Activated naive CD4-positive, alpha-beta T cell treated with anti-CD3 and anti-CD28 coated beads for 36 hours (primary cell): ENCODE data around the gene RGS7. TPM values are rescaled to one million over a fixed set of nuclear protein-coding genes. Genes with fewer than 3 reads are reported as not detected.
"Not testable (repeated sequence)": the region's sequence is repeated elsewhere in the genome, so short reads cannot be mapped to it uniquely, and the experiment has no call there.

ENCODE experiments used
- CTCF ChIA-PET: fragments of 350-600 bp; sonication (Branson Sonifier 250); formaldehyde crosslinking; loops from one replicate; lab custom pipeline; 2021; ENCODE audit warnings: antibody characterized with exemption; lab: Charles Lee
- DNase-seq: peaks from one replicate; pipeline ENCODE4 v3.0.0-alpha.2; 2020
- H3K27ac Mint-ChIP-seq: one replicate; pipeline ENCODE4 v1.8.0; 2021; ENCODE audit warnings: mild to moderate bottlenecking, mixed read lengths
- H3K27me3 Mint-ChIP-seq: one replicate; pipeline ENCODE4 v1.8.0; 2021; ENCODE audit warnings: low read depth, mixed read lengths
- H3K36me3 Mint-ChIP-seq: one replicate; pipeline ENCODE4 v1.8.0; 2021; ENCODE audit warnings: low read depth, mixed read lengths
- H3K4me1 Mint-ChIP-seq: one replicate; pipeline ENCODE4 v1.8.0; 2021; ENCODE audit warnings: low read depth, mixed read lengths
- H3K4me3 Mint-ChIP-seq: one replicate; pipeline ENCODE4 v1.8.0; 2021; ENCODE audit warnings: mild to moderate bottlenecking, moderate library complexity, mixed read lengths
- H3K9me3 Mint-ChIP-seq: one replicate; pipeline ENCODE4 v1.8.0; 2021; ENCODE audit warnings: mixed read lengths
- intact Hi-C: fragments of 100-400 bp; cut with micrococcal nuclease; formaldehyde crosslinking; loops from one replicate; pipeline ENCODE4 v1.15.1; 2023
- total RNA-seq, 2 experiments: library from RNA; stranded (reverse); gene quantifications; one replicate each; pipeline ENCODE4 v1.2.3, GENCODE V29; 2021

The RGS7 gene
- total RNA-seq, 2 experiments from 2014 or later: not detected

DNA sequence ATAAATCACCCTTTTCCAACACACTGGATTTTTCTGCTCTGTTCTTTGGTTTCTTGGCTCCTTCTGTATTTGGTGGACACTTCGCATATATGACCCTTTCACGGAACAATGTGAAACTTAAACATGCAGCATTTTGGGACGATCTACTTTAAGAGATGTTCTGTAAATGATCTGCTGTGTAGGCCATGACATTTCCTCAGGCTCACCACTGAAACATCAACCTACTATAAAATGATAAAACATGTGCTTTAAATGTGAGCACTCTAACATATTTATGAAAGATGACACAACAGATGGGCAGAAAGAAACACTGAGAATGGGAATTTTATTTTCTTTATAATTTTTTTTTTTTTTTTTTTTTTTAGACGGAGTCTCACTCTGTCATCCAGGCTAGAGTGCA, 428.7 kb downstream of the RGS7 start:
- no peak overlapping the region for H3K4me3 Mint-ChIP-seq
- no peaks in the 10 kb centered on the region for H3K27me3 Mint-ChIP-seq
- H3K4me1 Mint-ChIP-seq: no peaks in the 10 kb centered on the region
- CTCF ChIA-PET: no interaction called here
- H3K36me3 Mint-ChIP-seq: no peaks in the 10 kb centered on the region
- H3K27ac Mint-ChIP-seq: no peak overlapping the region
- H3K9me3 Mint-ChIP-seq: peaks cover 11% of the 10 kb centered on the region
- intact Hi-C loops: no loop called here
- no peak for DNase-seq

DNA sequence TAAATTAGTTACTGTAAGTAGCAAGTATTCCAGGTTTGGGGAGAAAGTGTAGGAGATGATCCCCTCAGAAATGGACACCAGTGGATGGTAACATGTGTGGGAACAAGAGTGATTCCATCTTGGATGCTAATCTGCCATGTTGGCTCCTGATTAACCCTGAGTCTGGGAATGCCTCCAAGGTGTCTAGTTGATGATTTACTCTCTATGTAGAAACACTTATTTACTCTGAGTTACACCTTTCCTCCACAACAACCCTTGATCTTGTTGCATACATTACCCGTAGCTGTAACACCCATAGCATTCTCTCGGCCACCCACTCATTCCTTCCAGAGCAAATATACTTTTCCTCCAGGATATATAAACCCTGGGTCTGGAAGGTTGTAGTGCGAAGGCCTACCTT, 429.2 kb downstream of the RGS7 start:
- no peak for DNase-seq
- CTCF ChIA-PET: no interaction called here
- intact Hi-C loops: no loop called here
- H3K27ac Mint-ChIP-seq: no peak overlapping the region
- H3K27me3 Mint-ChIP-seq: no peaks in the 10 kb centered on the region
- no peaks in the 10 kb centered on the region for H3K36me3 Mint-ChIP-seq
- no peaks in the 10 kb centered on the region for H3K4me1 Mint-ChIP-seq
- H3K9me3 Mint-ChIP-seq: peaks cover 11% of the 10 kb centered on the region
- no peak overlapping the region for H3K4me3 Mint-ChIP-seq

DNA sequence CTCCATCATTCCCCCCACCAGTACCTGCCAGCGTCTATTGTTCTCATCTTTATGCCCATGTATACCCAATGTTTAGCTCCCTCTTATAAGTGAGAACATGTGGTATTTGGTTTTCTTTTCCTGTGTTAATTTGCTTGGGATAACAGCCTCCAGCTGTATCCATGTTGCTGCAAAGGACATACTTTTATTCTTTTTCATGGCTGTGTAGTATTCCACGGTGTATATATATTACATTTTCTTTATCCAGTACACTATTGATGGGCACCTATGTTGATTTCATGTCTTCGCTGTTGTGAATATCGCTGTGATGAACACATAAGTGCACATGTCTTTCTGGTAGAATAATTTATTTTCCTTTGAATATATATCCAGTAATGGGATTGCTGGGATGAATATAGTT, 431.7 kb downstream of the RGS7 start:
- Mint-ChIP-seq H3K9me3 (peaks cover 12% of the 10 kb centered on the region), H3K27ac (no peak overlapping the region), H3K27me3 (no peaks in the 10 kb centered on the region), H3K36me3 (no peaks in the 10 kb centered on the region), H3K4me1 (no peaks in the 10 kb centered on the region), H3K4me3 (no peak overlapping the region)
- CTCF ChIA-PET: no interaction called here
- intact Hi-C loops: no loop called here
- DNase-seq: no peak

DNA sequence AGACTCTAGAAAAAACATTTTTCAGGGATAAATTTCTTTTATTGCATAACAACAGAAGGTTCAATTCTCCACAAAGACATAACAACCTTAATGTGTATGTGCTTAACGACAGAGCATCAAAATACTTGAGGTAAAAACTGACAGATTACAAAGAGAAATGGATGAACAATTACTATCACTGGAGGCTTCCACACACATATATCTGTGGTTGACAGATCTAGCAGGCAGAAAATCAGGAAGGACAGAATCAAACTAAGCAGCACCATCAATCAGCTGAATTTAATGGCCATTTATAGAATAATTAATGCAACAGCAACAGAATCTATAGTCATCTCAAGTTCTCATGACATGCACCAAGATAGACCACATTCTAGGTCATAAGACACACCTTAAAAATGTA, 439.0 kb downstream of the RGS7 start:
- no peak overlapping the region for H3K4me3 Mint-ChIP-seq
- DNase-seq: no peak
- peaks cover 2% of the 10 kb centered on the region for H3K9me3 Mint-ChIP-seq
- no peak overlapping the region for H3K27ac Mint-ChIP-seq
- no peaks in the 10 kb centered on the region for H3K36me3 Mint-ChIP-seq
- intact Hi-C loops: no loop called here
- CTCF ChIA-PET: no interaction called here
- H3K27me3 Mint-ChIP-seq: peaks cover 2% of the 10 kb centered on the region
- no peaks in the 10 kb centered on the region for H3K4me1 Mint-ChIP-seq

DNA sequence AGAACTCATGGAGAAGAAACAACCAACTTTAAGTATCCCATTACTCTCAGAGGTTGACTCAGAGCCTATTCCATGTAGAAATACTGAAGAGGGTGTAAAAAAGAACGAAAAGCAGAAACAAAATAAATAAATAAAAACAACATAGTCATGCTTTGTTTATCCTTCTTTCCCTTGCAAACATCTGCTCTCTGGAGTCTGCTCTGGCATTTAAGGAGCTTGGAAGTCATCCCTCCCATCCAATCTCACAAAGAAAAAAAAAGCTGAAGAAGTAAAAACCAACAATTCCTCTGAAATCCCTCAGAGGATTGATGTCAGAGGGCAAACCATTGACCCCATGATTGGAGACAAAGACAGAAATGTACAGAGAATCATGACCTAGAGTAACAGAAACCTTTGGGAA, 442.5 kb downstream of the RGS7 start:
- no peak for DNase-seq
- Mint-ChIP-seq H3K27ac (no peak overlapping the region), H3K36me3 (no peaks in the 10 kb centered on the region), H3K27me3 (peaks cover 2% of the 10 kb centered on the region), H3K4me1 (no peaks in the 10 kb centered on the region), H3K4me3 (no peak overlapping the region), H3K9me3 (no peaks in the 10 kb centered on the region)
- intact Hi-C loops: no loop called here
- CTCF ChIA-PET: interaction anchor here (0.7 kb wide), 1 partner anchor 305 kb away, joined by 3 read pairs; no protein-coding TSS in a partner anchor

DNA sequence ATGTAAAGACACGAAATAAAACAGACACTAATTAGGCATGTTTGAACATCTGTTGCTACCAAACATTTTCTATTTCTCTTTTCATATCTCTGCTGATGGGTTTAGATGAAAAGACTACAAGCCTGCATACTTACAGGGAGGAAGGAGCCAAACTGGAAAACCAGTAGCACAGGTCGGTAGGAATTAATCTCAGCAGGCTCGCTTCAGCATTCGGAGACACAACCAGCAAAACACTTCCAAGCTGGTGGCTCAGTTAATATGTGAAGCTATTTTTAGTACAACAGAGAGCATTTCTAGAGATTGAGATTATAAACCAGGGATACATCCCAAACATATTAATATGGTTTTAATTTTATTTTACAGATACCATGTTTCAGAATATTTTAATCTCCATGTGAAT, 444.2 kb downstream of the RGS7 start:
- Mint-ChIP-seq H3K36me3 (no peaks in the 10 kb centered on the region), H3K4me3 (no peak overlapping the region), H3K4me1 (no peaks in the 10 kb centered on the region), H3K9me3 (no peaks in the 10 kb centered on the region), H3K27me3 (peaks cover 2% of the 10 kb centered on the region), H3K27ac (no peak overlapping the region)
- no peak for DNase-seq
- CTCF ChIA-PET: no interaction called here
- intact Hi-C loops: no loop called here

DNA sequence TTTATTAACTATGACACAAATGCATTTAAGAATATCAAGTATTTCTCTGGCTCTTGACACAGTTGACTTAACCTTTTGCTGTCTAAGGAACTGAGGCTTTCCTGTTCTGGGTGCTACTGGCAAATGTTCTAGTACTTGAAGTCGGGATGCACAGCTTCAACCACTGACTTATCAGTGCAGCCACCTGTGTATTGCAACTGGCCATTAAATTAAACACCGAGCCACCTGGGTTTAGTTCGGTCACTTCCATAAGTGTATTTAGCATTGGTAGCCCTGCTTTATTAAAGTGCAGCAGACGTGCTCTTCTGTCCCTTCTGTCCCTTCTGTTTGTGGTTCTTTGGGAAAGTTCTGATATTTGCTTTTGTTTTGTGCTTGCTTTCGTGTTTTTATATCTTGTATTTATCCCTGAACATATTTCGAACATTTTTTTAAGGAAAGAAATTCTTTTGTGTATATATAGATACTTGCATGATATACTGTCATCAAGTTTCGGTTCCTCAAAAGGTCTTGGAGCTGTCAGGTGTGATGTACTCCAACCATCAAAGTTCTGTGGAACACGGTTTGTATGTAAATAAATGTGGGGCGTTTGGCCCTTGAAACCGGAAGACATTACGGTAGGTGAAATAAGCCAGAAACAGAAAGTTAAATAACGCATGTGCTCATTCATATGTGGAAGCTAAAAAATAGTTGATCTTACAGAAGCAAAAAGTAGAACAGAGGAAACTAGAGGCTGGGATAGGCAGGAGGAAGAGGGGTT, 447.1 kb downstream of the RGS7 start:
- H3K27ac Mint-ChIP-seq: no peak overlapping the region
- intact Hi-C loops: no loop called here
- no peaks in the 10 kb centered on the region for H3K36me3 Mint-ChIP-seq
- no peaks in the 10 kb centered on the region for H3K27me3 Mint-ChIP-seq
- no peaks in the 10 kb centered on the region for H3K4me1 Mint-ChIP-seq
- CTCF ChIA-PET: no interaction called here
- peaks cover 3% of the 10 kb centered on the region for H3K9me3 Mint-ChIP-seq
- no peak for DNase-seq
- no peak overlapping the region for H3K4me3 Mint-ChIP-seq

DNA sequence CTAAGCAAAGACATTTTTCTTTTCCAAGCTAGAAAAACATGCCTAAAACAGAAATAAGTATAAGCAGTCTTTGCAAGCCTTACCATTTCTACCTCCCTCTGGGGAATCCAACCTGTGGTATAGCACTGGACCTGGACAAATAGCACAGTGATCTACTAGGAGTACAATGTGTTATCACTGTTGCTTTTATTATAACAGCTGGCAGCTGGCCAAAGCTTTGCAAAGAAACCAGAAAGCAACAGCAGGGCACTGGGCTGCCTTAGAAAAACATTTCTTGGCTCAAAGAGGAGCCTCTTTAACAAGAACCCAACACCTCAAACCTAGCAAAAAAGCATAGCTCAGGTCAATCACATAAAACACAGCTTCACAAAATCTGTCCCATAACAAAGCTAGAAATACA, 450.5 kb downstream of the RGS7 start:
- DNase-seq: no peak
- intact Hi-C loops: no loop called here
- Mint-ChIP-seq H3K9me3 (peaks cover 5% of the 10 kb centered on the region), H3K4me1 (no peaks in the 10 kb centered on the region), H3K36me3 (no peaks in the 10 kb centered on the region), H3K4me3 (no peak overlapping the region), H3K27me3 (no peaks in the 10 kb centered on the region), H3K27ac (no peak overlapping the region)
- CTCF ChIA-PET: interaction anchor here (1.5 kb wide), 1 partner anchor 15 kb away, joined by 3 read pairs; no protein-coding TSS in a partner anchor

DNA sequence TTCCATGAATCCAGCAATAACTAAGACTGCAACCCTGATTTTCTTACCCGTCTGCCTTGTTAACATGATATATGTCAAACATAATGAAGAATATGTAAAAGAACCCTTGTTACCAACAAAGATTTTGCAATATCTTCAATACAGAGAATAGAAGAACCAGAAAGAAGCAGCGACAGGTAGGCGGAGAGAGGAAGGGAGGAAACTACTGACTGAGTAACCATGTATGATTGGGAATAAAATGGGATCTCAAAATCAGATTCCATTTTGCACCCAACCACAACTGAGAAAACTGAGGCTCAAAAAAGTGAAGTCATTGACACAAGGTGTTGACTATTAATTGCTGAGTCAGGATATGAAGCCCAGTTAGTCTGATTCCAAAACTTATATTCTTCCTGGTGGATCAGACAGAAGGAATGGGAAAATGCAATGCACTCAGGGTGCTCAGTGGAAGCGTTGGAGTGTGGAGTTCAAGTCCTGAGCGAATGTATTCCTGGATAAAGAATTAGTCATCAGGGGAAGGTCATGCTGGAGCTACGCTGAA, 451.7 kb downstream of the RGS7 start:
- DNase-seq: no peak
- H3K27ac Mint-ChIP-seq: no peak overlapping the region
- H3K9me3 Mint-ChIP-seq: peaks cover 6% of the 10 kb centered on the region
- no peak overlapping the region for H3K4me3 Mint-ChIP-seq
- H3K36me3 Mint-ChIP-seq: no peaks in the 10 kb centered on the region
- no peaks in the 10 kb centered on the region for H3K27me3 Mint-ChIP-seq
- no peaks in the 10 kb centered on the region for H3K4me1 Mint-ChIP-seq
- CTCF ChIA-PET: interaction anchor here (1.5 kb wide), 1 partner anchor 14 kb away, joined by 3 read pairs; no protein-coding TSS in a partner anchor
- intact Hi-C loops: no loop called here

DNA sequence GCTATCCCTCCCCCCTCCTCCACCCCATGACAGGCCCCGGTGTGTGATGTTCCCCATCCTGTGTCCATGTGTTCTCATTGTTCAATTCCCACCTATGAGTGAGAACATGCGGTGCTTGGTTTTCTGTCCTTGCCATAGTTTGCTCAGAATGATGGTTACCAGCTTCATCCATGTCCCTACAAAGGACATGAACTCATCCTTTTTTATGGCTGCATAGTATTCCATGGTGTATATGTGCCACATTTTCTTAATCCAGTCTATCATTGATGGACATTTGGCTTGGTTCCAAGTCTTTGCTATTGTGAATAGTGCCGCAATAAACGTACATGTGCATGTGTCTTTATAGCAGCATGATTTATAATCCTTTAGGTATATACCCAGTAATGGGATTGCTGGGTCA, 461.6 kb downstream of the RGS7 start:
- intact Hi-C loops, H3K9me3 Mint-ChIP-seq, H3K27me3 Mint-ChIP-seq, DNase-seq, CTCF ChIA-PET, H3K27ac Mint-ChIP-seq, H3K36me3 Mint-ChIP-seq, H3K4me1 Mint-ChIP-seq, H3K4me3 Mint-ChIP-seq: not testable (repeated sequence)

DNA sequence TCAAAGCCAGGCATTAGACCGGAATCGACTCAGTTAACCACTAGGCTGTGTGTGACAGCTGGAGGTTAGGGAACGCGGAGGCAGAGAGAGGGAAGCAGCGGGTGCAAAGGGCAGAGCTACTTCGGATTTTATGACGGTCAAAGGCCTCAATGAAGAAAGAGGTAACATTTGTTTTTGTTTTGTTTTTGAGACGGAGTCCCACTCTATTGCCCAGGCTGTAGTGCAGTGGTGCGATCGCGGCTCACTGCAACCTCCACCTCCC, 468.3 kb downstream of the RGS7 start:
- Mint-ChIP-seq H3K27me3 (no peaks in the 10 kb centered on the region), H3K9me3 (peaks cover 4% of the 10 kb centered on the region), H3K4me1 (no peaks in the 10 kb centered on the region), H3K4me3 (no peak overlapping the region), H3K36me3 (no peaks in the 10 kb centered on the region), H3K27ac (no peak overlapping the region)
- DNase-seq: no peak
- CTCF ChIA-PET: interaction anchor here (0.5 kb wide), 1 partner anchor 157 kb away, joined by 4 read pairs; no protein-coding TSS in a partner anchor
- intact Hi-C loops: loop anchor here (5.0 kb wide), 1 partner anchor 599 kb away; no protein-coding TSS in a partner anchor

DNA sequence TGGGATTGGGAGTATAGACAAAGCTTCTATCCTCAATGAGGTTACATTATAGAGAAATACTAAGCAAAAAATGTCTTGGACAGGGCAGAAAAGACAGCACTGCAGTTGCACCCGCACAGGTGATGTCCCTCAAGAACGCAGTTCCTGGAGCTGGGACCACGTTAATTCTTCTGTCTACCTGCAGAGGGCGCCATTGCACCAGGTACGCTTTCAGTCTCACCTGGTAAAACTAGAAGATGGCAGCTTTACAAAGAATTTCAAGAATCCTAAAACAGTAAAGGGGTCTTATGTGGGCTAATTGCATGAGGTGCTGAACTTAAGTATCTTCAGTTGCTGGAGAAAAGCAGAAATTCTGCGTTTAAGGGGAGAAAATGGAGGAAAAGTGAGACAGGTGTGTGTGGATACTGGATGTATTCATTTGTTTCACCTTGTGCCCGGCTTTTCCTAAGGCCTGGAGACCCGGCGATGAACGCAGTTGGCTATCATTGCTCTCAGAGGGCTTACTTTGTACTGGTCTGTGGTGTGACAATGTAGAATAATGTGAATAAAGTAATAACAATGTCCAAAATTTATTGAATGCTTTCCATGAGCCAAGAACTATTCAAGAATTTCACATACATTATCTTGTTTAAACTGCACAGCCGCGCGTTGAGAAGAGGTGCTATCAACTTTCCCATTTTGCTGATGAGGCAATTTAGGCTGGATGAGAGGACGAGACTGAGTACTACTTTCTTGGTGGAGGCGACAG, 468.8 kb downstream of the RGS7 start:
- peaks cover 5% of the 10 kb centered on the region for H3K9me3 Mint-ChIP-seq
- no peaks in the 10 kb centered on the region for H3K36me3 Mint-ChIP-seq
- no peaks in the 10 kb centered on the region for H3K4me1 Mint-ChIP-seq
- DNase-seq: peak; percentile 52
- H3K27ac Mint-ChIP-seq: no peak overlapping the region
- intact Hi-C loops: loop anchor here (5.0 kb wide), 1 partner anchor 599 kb away; no protein-coding TSS in a partner anchor
- H3K4me3 Mint-ChIP-seq: no peak overlapping the region
- CTCF ChIA-PET: interaction anchor here (0.5 to 1.0 kb wide), 4 partner anchors 157 to 617 kb away, joined by 3 to 4 read pairs (median 4); no protein-coding TSS in a partner anchor
- no peaks in the 10 kb centered on the region for H3K27me3 Mint-ChIP-seq
